Measurements from ENCODE around the gene COL19A1. TPM values are rescaled to one million over a fixed set of nuclear protein-coding genes. Genes with fewer than 3 reads are reported as not detected.

Gene COL19A1
- total and polyA plus RNA-seq, 2 of the 13 experiments (the other 11 are each of a cell fraction or from before 2014, with no cell fraction given) = not detected

- Histone ChIP-seq H3K36me3 (replicated peaks in 1 of 2; ENCODE audit: control insufficient read depth in 1 of 2, insufficient read depth in 2 of 2, low read length in 2 of 2) (no peaks in the 10 kb centered on the region), H3K27me3 (ENCODE audit: control insufficient read depth in 1 of 2, insufficient read depth in 2 of 2, low read length in 2 of 2) (no peaks in the 10 kb centered on the region), H3K9me3 (ENCODE audit: low read length) (no peaks in the 10 kb centered on the region), H3K9ac (ENCODE audit: insufficient read depth, low read depth, low read length) (no peak overlapping the region), H3K27ac (ENCODE audit: extremely low read length, insufficient read depth, low read length) (no peak overlapping the region), H3K4me1 (ENCODE audit: insufficient read depth, low read length) (no peaks in the 10 kb centered on the region), H3K4me2 (ENCODE audit: low read depth, low read length) (no peak overlapping the region), H3K79me2 (ENCODE audit: insufficient read depth, low read length) (no peaks in the 10 kb centered on the region), H3K4me3 (replicated peaks in 1 of 3; ENCODE audit: insufficient read depth in 1 of 3, low read depth in 2 of 3, low read length in 3 of 3) (no peak overlapping the region), H4K20me1 (ENCODE audit: insufficient read depth, low read length) (no peaks in the 10 kb centered on the region), H2AFZ (ENCODE audit: low read length) (no peak overlapping the region)
- in situ Hi-C loops (cut with HindIII; ENCODE audit: extremely low pct_ligation_motif_present, low pct_unique_long_range_greater_than_20kb) = no loop called here
- ChIA-PET CTCF (ENCODE audit: low intra/inter-chr PET ratio, low total read pairs) (no interaction called here), POLR2A (no interaction called here)
- intact Hi-C loops (cut with micrococcal nuclease; ENCODE audit: unreplicated experiment) = no loop called here
- FAIRE-seq = no peak
- 0% methylated on average over 1 of the region's 1 CpG for WGBS (ENCODE audit: low lambda C conversion rate)
- BruUV-seq (replicated peaks) = no TSS peak
- ATAC-seq = no peak
- DNase-seq (ENCODE audit: low spot score) = no peak
- TF ChIP-seq ZNF496 (CRISPR knock-in tag; IDR thresholded peaks at IDR 0.05; ENCODE audit: insufficient replicate concordance) (no peak), PHF20 (CRISPR knock-in tag; IDR thresholded peaks at IDR 0.05) (no peak), ZFYVE20 (CRISPR knock-in tag; IDR thresholded peaks at IDR 0.05; ENCODE audit: borderline replicate concordance, low read depth) (no peak), ZNF788 (CRISPR knock-in tag; IDR thresholded peaks at IDR 0.05; ENCODE audit: borderline replicate concordance) (no peak), ZBTB21 (CRISPR knock-in tag; IDR thresholded peaks at IDR 0.05) (no peak), ZNF646 (CRISPR knock-in tag; IDR thresholded peaks at IDR 0.05) (no peak), ZNF460 (CRISPR knock-in tag; IDR thresholded peaks at IDR 0.05; ENCODE audit: borderline replicate concordance) (no peak), KLF11 (CRISPR knock-in tag; IDR thresholded peaks at IDR 0.05) (no peak), ZNF597 (CRISPR knock-in tag; IDR thresholded peaks at IDR 0.05) (no peak), THYN1 (CRISPR knock-in tag; IDR thresholded peaks at IDR 0.05; ENCODE audit: borderline replicate concordance, low read depth) (no peak), ZSCAN30 (CRISPR knock-in tag; IDR thresholded peaks at IDR 0.05) (no peak)
- TF ChIP-seq, protein P1, sequence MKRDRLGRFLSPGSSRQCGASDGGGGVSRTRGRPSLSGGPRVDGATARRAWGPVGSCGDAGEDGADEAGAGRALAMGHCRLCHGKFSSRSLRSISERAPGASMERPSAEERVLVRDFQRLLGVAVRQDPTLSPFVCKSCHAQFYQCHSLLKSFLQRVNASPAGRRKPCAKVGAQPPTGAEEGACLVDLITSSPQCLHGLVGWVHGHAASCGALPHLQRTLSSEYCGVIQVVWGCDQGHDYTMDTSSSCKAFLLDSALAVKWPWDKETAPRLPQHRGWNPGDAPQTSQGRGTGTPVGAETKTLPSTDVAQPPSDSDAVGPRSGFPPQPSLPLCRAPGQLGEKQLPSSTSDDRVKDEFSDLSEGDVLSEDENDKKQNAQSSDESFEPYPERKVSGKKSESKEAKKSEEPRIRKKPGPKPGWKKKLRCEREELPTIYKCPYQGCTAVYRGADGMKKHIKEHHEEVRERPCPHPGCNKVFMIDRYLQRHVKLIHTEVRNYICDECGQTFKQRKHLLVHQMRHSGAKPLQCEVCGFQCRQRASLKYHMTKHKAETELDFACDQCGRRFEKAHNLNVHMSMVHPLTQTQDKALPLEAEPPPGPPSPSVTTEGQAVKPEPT (CRISPR knock-in tag; IDR thresholded peaks at IDR 0.05; ENCODE audit: low read depth) = no peak
- TF ChIP-seq, protein P2, sequence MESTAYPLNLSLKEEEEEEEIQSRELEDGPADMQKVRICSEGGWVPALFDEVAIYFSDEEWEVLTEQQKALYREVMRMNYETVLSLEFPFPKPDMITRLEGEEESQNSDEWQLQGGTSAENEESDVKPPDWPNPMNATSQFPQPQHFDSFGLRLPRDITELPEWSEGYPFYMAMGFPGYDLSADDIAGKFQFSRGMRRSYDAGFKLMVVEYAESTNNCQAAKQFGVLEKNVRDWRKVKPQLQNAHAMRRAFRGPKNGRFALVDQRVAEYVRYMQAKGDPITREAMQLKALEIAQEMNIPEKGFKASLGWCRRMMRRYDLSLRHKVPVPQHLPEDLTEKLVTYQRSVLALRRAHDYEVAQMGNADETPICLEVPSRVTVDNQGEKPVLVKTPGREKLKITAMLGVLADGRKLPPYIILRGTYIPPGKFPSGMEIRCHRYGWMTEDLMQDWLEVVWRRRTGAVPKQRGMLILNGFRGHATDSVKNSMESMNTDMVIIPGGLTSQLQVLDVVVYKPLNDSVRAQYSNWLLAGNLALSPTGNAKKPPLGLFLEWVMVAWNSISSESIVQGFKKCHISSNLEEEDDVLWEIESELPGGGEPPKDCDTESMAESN (CRISPR knock-in tag; conservative IDR thresholded peaks at IDR 0.05) = no peak
These were observed 206.3 kb downstream of the COL19A1 start for GRCh38 chr6:70072540-70073179.
